ENCODE results near the gene NDUFAF4. TPM values are rescaled to one million over a fixed set of nuclear protein-coding genes. Genes with fewer than 3 reads are reported as not detected.

Gene NDUFAF4
- total RNA-seq, 4 donors from 2014 or later: 9.6 to 40.6 (median 32.1) TPM

DNA sequence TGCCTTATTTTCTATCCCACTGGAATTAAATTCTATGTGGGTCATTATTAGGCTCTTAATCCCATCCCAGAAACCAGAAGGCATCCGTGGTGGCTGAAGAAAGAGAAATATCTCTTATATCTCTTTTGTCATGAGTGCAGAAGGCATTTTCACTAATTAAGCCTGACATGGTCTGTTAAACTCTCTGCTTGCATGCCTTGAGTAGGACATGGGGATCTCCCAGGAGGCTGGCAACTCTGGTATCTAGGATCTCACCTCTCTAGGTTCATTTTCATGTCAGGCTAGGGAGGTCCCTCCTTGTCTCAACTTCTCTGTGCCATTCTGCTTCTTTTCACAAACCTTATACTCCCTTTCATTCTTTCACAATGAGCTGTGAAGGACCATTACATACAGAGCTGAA, 35.1 kb downstream of the NDUFAF4 start:
- TF ChIP-seq, protein P1, sequence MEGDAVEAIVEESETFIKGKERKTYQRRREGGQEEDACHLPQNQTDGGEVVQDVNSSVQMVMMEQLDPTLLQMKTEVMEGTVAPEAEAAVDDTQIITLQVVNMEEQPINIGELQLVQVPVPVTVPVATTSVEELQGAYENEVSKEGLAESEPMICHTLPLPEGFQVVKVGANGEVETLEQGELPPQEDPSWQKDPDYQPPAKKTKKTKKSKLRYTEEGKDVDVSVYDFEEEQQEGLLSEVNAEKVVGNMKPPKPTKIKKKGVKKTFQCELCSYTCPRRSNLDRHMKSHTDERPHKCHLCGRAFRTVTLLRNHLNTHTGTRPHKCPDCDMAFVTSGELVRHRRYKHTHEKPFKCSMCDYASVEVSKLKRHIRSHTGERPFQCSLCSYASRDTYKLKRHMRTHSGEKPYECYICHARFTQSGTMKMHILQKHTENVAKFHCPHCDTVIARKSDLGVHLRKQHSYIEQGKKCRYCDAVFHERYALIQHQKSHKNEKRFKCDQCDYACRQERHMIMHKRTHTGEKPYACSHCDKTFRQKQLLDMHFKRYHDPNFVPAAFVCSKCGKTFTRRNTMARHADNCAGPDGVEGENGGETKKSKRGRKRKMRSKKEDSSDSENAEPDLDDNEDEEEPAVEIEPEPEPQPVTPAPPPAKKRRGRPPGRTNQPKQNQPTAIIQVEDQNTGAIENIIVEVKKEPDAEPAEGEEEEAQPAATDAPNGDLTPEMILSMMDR (IDR thresholded peaks at IDR 0.05): no peak
- DNase-seq (ENCODE audit: low spot score) (no peak), ATAC-seq (ENCODE audit: low FRiP score) (no peak)

DNA sequence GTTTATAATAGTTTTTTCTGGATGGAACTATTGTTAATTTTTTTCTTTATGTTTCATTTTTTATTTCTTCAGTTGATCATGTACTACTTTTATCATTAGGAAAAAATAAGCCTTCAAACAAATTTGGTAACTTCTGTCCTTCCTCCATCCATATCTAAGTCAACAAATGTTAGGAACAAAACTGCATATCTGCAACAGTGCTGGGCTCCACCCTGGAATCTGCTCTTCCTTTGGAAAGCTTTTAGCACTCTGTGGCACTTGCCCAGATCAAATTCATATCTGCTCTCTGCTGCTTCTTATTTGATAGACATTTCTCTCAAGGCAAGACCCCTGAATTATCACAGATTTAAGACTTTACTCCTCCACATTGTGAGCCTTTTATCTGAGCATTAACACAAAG, 36.1 kb downstream of the NDUFAF4 start:
- DNase-seq (ENCODE audit: low spot score) (no peak), ATAC-seq (ENCODE audit: low FRiP score) (no peak)
- TF ChIP-seq, protein P1 (IDR thresholded peaks at IDR 0.05): no peak

DNA sequence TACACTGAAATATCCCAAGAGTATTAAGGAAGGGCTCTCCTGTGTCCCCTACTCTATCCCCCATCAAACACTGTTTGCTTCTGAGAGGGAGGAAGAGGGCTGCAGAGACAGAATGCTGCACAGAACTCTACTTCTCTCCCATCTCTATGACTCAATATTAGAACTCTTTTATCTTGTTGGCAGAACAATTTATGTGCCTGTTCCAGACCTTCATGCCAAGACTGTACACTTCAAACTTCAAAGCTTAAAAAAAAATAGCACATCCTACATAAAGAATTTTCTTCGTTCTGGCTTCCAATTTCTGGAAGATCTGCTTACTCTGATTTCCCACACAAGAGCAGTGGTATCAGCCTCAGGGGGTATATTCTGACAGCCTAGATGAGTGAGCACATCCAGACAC, 40.8 kb downstream of the NDUFAF4 start:
- ATAC-seq (ENCODE audit: low FRiP score) (peak; percentile 80), DNase-seq (ENCODE audit: low spot score) (no peak)
- TF ChIP-seq, protein P1 (IDR thresholded peaks at IDR 0.05): no peak

DNA sequence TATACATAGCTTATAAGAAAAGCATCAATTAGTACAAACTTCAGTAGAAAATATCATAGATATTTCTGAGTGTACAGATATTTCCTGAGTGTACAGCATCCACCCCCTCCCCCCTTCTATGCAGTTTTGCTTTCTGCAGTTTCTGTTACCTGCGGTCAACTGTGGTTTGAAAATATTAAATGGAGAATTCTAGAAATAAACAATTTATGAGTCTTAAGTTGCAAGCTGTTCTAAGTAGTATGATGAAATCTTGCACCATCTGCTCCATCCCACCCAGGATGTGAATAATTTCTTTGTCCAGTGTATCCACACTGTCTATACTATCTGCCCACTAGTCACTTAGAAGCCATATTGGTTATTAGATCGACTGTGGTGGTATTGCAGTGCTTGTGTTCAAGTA, 44.6 kb downstream of the NDUFAF4 start:
- ATAC-seq (ENCODE audit: low FRiP score) (no peak), DNase-seq (ENCODE audit: low spot score) (no peak)
- TF ChIP-seq, protein P1 (IDR thresholded peaks at IDR 0.05): no peak

DNA sequence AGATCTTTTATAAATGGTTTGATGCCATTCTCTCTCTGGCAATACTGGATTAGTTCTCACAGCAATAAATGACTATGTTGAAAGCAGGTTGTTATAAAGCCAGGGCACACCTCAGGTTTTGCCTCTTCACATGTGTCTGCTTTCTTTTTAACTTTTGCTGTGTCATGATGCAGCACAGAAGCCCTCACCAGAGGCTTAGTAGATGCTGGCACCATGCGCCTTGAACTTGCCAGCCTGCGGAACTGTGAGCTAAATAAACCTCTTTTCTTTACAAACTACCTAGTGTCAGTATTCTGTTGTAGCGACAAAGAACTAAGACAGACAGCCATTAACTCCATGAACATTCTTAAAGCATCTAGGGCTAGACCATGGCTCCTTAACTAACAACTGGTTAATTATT, 45.1 kb downstream of the NDUFAF4 start:
- TF ChIP-seq, protein P1 (IDR thresholded peaks at IDR 0.05): no peak
- no peak for DNase-seq (ENCODE audit: low spot score)
- no peak for ATAC-seq (ENCODE audit: low FRiP score)

DNA sequence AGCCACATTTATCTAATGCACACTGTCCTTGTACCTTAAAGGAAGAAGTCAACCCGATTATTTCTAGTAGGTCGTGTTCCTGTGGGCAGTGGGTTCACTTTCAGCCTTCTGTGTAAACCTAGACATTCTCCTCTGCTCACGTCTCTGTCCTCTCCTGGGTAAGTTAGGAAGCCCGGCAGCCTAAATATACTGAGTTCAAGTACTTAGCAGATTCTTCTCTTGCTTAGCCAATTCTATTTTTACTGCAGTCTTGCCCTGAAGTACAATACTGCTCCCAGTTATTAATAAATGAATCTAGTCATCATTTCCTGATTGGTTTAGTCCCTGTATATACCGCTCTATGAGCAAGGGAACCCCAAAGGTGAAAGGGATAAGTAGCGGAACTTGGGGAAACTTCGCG, 45.8 kb downstream of the NDUFAF4 start:
- TF ChIP-seq, protein P1 (IDR thresholded peaks at IDR 0.05): no peak
- no peak for ATAC-seq (ENCODE audit: low FRiP score)
- DNase-seq (ENCODE audit: low spot score): no peak

DNA sequence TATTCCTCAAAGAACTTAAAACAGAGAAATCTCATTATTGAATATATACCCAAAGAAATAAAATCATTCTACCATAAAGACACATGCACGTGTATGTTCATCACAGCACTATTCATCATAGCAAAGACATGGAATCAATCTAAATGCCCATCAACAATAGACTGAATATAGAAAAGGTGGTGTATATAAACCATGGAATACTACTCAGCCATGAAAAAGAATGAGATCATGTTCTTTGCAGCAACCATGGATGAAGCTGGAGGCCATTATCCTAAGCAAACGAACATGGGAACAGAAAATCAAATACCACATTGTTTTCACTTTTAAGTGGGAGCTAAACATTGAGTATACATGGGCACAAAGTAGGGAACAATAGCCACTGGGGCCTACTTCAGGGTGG, 48.1 kb downstream of the NDUFAF4 start:
- TF ChIP-seq, protein P1 (IDR thresholded peaks at IDR 0.05): no peak
- DNase-seq (ENCODE audit: low spot score): no peak
- no peak for ATAC-seq (ENCODE audit: low FRiP score)

All from omental fat pad (tissue), 4 donors.